Stimulated activated CD8-positive, alpha-beta memory T cell treated with anti-CD3 and anti-CD28 coated beads, Interleukin-4, amount 100 ng/mL, for 4 hours (primary cell): ENCODE results near the gene TLX2.
"Not testable (repeated sequence)": the region's sequence is repeated elsewhere in the genome, so short reads cannot be mapped to it uniquely, and the experiment has no call there.

Experiments
- DNase-seq, 2 donors: peaks; one replicate each; pipeline ENCODE4 v3.0.0-alpha.2; 2020; ENCODE audit warnings: low read depth in 2 of 2, low spot score in 1 of 2

Gene TLX2

DNA sequence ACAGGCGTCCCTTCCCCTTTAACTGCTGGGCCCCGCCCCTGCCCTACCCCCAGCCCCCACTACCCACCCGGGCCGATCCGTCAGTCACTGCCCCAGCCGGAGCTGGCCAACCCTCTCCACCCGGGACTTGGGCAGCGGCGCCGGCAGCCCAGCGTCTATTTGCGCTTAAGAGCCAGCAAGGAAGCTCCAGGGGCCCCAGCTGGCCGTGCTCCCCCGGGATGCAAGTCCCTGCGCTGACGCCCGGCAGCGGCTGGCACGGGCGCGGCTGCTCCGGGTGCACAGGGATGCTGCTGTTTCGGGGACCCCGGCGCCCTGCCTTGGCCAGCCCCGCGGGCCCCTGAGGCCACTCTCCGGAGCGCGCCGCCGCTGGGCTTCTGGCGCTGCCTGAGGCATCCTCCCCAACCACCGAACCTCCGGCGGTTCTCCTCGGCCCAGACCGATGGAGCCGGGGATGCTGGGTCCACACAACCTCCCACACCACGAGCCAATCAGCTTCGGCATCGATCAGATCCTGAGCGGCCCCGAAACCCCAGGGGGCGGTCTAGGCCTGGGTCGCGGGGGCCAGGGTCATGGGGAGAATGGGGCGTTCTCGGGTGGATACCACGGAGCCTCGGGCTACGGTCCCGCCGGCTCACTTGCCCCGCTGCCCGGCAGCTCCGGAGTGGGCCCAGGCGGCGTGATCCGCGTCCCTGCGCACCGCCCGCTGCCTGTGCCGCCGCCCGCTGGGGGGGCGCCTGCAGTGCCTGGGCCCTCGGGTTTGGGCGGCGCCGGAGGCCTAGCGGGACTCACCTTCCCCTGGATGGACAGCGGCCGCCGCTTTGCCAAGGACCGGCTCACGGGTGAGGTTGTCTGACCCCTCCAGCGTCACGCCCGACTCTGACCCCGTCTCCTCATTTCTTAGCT is at the start of gene TLX2:
TLX2 (plus strand) TSS at position 83 of the 903 bp plus-strand sequence; CDS start at position 440, 357 bp downstream.
- DNase-seq: no peak

DNA sequence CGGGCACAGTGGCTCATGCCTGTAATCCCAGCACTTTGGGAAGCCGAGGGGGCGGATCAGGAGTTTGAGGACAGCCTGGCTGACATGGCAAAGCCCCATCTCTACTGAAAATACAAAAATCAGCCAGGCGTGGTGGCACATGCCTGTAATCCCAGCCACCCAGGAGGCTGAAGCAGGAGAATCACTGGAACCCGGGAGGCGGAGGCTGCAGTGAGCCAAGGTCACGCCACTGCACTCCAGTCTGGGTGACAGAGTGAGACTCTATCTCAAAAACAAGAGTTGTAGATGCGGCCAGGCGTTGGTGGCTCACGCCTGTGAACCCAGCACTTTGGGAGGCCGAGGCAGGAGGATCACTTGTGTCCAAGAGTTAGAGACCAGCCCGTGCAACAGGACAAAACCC is 43.5 kb upstream of the TLX2 start:
- DNase-seq: not testable (repeated sequence)

DNA sequence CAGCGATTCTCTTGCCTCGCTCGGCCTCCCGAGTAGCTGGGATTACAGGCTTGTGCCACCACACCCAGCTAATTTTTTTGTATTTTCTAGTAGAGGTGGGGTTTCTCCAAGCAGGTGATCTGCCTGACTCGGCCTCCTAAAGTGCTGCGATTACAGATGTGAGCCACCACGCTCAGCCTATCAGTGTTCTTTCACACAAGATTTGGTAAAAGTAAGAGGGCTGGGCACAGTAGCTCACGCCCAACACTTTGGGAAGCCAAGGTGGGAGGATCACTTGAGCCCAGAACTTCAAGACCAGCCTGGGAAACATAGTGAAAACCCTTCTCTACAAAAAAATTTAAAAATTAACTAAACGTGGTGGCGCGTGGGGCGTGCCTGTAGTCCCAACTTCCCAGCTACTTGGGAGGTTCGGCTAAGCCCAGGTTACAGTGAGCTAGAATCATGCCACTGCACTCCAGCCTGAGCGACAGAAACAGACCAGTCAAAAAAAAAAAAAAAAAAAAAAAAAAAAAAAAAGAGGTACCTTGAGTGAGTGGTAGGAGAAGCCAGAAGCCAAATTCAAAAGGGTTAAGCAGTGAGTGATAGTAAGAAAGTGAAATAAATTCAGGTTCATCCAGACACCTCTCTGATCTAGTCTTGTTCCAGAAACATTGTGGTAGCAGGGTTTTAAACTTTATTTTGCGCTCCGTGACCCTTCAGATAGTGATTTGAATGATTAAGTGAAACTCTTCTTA is 42.8 kb upstream of the TLX2 start:
- no peak for DNase-seq

DNA sequence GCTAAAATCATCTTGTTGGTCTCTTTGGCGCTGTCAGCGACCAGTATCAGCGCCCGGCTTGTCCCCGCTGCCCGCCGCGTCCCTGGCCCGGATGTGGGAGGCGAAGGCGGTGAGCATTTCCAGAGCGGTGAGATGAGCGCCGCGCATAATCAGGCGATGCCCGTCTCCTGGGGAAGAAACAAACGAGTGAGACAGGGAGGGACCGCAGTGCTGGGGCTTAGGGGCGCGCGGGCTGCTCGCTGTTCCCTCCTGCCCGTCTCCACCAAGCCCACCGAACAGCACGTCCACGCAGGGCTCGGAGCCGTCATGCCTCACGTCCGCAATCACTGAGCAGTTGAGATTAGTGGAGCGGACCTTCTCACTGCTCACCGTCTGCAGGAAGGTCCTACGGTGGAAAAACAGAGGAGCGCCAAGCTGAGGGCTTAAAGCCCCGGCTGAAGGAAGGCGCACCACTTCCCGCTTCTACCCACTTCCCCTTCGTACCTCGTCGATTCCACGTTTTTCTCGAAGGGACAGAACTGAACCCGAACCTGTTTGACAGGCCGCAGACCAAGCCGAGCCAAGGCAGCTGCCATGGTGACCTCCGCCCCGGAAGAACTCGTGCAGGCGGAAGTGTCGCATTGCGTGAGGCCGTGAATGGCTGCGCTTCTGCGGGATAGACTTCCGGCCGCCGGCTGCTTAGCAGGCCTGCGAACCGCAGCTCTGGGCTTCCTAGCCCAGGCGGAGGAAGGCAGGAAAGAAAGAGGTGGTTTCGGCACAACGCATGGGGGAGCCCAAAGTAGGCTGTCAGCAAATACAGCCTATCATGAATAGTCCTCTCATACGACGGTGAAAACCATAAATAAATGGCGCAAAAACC is 41.9 kb upstream of the TLX2 start, which contains the start of gene MRPL53:
MRPL53 (minus strand) TSS at position 595 of the 859 bp plus-strand sequence; CDS start at position 575, 20 bp downstream.
- DNase-seq: peak; percentile 87 to 94

DNA sequence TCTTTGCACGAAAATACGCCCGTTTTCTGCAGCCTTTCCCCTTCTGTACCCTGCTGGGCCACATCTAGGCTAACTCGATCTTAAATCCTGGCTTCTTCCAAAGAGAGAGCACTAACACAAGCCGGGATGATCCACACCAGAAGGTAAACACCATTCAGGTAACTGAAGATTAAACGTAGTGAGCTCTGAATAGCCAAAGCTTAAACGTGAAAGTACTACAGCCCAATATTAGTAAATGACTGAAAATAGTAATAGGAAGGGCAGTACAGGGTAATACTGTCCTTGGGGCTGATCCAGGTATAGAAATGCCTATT is 41.3 kb upstream of the TLX2 start:
- DNase-seq: no peak

DNA sequence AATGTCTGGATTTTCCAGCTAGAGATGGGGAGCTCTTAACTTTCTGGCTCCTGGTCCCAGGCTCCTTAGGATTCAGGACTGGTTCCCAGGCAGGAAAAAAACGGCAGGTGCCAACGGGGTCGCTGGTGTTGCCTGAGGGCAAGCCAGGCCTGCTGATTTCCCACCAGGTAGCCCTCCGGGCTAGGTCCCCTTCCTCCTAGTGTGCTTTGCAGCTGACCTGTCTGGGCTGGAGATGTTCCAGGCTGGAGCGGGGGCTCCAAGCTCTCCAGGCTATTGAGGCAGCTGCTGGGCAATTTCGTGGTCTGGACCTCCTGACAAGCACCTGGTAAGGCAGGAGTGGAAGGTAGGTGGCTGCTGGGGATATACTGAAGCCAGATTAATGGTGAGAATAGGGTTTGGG is 39.8 kb upstream of the TLX2 start:
- no peak for DNase-seq

DNA sequence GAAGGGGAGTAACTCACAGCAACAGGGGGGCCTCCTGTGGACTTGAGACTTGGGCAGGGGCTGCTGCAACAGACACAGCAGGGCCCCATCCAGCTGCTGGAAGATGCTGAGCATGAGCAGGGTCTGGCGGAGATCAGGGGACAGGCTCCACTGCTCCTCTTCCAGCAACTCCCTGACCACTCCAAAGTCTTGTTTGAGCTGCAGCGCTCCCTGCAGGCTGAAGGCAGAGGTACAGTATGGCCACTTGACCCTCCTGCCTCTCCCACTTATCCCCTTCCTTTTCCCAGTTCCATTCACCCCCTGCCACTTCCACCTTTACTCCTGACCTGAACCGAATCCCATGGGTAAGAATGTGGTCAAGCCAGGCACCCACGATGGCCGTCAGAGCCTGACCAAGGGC is 39.4 kb upstream of the TLX2 start:
- DNase-seq: no peak

DNA sequence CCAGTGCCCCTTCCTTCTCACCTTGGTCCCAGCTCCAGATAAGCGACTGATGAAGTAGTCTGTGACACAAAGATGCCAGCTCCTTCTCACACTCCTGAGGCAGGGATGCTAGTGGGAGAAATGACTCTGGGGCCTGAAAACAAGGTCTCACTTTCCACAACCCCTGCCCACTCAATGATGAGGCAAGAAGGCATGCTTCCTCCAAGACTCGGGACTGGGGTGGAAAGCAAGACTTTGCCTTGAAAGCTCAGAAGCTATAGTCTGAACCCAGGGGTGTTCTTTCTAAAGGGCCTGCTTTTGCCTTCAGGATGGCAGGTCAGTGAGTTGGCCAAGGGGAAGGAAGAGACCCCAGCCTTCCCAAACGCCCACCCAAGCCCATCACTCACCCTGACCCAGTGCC is 32.8 kb upstream of the TLX2 start:
- no peak for DNase-seq

DNA sequence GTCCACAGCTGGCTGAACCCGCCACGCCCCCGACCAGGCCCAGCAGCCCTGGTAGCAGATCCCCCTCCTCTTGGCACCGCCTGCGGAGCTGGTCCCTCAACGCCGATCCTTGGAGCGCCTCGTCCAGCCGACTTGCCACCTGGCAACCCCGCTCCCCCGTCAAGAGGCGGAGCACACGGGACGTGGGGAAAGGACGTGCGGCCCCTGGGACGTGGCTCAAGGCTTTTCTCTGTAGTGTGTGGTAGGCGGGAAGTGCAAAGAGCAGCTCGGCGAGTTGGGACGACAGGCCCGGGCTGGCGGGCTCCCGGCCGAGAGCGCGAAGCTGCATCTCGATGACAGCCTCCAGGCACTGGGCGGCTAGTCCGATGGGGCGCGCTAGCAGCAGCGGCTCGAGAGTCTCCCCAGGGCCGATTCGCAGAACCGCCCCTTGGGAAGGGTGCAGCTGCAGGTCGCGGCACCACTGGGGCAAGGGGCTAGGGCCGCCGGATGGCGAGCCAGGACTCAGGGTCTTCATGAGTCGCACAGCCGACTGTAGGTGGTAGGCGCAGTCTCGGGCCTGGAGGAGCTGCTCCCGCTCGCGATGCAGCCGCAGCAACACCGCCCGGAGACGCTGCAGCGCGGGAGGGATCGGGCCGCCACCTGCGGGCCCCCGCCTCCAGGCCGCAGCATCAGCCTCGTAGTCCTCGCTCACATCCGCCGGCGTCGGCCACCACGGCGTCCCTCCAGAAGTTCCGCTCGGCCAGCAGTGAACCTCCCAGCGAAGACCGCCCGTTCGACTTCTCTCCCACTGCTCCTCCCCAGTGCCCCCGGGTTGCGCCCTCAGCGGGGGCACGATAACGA is 32.1 kb upstream of the TLX2 start:
- DNase-seq: no peak

DNA sequence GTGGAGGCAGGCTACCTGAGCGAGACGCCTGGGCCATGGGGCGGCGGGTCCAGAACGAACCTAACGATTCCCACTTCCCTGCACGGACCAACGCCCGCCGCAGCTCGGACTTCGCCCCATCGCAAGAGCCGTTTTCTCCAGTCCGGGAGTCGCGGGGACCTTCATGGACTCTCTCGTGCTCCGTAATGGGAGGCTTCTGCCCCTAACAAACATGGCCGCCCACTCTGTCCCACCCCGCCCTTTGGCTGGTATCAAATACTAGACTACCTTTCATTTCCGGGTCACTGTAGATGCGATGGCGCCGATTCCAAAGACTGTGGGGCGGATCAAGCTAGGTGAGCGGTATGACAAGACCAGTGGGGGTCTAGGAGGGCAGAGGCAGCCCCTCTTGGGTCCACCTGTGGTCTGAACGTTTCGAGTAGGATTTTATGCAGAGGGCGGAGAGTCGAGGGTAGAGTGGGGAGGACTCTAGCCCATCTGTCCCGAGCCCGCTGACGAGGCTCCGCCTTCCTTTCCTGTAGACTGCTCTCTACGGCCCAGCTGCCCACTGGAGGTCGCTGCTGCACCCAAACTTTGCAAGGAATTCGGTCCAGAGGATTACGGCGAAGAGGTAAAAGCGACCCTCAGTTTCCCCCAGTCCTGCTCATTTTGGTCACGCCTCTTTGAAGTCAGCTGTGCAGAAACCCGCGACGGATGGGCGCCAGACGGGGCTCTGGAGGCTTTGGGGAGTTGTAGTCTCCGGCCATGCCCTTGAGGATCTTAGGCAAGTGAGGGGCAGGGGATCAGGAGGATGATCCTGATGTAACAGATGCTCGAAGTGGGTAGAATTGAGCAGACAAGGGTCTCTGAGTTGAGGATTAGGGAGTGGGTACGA is 31.2 kb upstream of the TLX2 start, which contains the start of the genes CCDC142 and TTC31:
CCDC142 (minus strand) TSS at position 198 of the 874 bp plus-strand sequence; CDS start at position 37, 161 bp downstream.
TTC31 (plus strand) TSS at position 281 of the 874 bp plus-strand sequence; CDS start at position 296, 15 bp downstream.
- DNase-seq: peak; percentile 85 to 89

DNA sequence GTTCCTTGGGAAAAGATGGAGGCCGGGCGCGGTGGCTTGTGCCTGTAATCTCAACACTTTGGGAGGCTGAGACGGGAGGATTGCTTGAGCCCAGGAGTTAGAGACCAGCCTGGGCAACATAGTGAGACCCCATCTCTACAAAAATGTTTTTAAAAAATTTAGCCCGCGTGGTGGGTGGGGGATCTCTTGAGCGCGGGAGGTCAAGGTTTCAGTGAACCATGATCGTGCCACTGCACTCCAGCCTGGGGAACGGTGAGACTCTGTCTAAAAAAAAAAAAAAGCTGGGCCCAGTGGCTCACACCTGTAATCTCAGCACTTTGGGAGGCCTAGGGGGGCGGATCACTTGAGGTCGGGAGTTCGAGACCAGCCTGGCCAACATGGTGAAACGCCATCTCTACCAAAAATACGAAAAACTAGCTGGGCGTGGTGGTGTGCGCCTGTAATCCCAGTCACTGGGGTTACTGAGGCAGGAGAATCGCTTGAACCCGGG is 30.5 kb upstream of the TLX2 start:
- DNase-seq: not testable (repeated sequence)

DNA sequence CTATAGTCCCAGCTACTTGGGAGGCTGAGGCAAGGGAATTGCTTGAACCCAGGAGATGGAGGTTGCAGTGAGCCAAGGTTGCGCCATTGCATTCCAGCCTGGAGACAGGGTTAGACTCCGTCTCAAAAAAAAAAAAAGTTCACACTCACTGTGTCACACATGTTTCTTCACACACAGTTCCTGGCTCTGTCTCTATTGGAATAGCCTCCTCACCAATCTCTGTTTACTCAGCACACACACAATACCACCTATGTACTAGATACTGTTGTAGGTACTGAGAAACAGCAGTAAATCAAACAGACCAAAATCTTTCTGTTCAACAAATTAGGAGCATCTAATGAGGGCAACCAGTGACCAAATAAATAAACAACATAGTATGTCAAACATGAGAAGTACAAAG is 28.1 kb upstream of the TLX2 start:
- no peak for DNase-seq

DNA sequence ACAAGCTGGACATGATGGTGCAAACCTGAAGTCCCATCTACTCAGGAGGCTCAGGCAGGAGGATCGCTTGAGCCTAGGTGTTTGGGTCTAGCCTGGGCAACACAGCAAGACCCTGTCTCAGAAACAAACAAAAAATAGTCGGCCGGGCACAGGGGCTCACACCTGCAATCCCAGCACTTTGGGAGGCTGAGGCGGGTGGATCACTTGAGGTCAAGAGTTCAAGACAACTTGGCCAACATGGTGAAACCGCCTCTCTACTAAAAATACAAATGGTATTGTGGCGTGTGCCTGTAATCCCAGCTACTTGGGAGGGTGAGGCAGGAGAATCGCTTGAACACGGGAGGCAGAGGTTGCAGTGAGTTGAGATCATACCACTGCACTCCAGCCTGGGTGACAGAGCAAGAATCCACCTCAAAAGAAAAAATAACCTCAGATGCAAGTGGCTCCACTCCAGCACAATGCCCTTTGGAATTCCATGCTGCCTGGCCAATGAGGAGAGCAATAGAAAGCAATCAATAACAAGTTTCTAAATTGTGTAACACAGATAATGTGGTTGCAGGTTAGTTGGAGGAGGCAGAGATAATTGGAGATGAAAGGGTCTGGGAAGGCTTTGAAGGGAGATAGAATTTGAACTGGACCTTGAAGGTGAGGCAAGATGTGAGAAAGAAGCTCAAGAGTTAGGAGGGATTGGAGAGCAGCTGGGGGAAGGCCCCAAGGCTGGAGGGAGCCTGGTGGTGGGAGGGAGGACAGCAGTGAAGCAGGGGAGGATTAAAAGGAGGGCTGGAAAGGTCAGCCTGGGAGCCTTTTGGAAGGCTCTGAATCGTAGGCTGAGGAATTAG is 25.4 kb upstream of the TLX2 start:
- DNase-seq: no peak

DNA sequence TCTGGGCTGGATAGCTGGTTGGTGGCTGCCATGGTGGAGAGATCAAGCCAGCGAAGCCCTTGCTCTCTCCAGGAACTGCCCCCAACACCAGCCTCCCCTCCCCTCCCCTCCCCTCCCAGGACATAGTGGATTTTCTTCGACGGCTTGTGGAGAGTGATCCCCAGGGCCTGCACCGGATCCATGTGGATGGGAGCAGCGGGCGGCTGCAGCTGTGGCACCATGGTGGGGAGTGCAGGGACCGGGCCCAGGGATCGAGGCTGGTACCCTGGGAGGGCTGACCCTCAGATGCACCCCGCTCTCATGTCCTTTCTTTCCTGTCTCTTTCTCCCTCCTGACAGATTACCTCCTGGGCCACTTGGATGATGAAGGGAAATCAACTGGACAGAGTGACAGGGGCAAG is 24.3 kb upstream of the TLX2 start:
- no peak for DNase-seq

DNA sequence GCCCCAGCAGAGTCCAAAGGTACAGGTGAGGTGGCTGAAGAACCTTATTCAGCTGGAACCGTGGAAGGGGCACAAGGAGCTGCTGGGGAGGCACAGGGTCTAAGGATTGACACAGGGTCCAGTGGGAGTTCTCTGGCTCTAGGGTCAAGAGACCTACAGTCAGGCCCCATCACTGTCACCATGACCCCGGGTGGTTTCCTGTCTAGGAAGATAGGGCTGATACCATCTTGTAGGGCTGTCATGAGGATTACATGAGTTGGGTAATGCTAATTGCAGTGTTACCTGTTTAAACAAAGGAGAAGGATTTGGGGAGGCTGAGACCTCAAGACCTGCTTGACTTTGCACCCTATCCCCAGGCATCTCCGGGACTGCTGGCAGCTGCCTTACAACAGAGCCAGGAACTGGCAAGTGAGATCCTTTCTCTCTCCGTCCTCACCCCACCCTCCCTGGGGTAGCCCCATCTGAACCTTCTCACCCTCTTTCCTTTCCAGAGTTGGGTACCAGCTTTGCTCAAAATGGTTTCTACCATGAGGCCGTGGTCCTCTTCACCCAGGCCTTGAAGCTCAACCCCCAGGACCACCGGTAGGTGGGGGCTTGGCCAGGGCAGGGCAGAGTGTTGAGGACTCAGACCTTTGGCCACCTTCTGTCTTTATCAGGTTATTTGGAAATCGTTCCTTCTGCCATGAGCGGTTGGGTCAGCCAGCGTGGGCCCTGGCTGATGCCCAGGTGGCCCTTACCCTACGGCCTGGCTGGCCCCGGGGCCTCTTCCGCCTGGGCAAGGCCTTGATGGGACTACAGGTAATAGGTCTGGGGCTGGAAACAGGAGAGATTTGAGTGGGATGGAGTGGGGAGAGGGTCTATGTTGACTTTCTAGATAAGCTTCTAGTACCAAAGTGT is 22.4 kb upstream of the TLX2 start:
- no peak for DNase-seq

DNA sequence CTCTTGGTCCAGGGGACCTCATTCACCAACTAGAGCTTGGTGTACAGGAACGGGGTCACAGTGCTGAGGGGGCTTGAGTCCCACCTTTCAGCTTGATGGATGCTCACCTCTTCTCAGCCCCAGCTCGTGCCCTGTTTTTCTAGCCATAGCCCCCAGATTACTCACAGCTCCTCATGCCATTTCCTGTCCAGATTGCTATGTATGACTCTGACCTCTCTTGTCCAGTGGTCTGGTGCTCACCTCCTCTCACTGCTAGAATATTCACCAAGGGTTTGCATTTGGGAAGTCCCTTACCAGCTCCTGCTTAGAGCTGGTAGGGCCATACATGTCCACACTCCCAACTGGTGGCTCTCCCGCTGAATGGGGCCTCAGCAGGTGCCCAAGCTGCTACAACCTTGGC is 20.7 kb upstream of the TLX2 start:
- DNase-seq: no peak

DNA sequence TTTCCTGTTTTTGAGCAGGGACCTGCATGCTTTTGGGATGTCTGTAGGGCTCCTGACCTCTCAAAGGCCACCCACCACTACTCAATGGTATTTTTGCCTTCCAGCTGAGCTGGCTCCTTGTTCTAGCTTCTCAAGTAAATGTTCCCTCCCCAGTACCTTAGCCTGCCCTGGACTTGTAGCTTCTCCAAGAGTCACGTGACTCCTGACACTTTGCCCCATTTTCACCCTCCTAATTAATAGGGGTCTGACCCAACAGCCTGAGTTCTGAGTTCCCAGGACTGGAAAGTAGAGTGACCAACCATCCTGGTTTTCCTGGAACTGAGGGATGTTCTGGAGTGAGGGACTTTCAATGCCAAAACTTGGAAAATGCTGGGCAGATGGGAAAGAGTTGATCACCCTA is 18.8 kb upstream of the TLX2 start:
- DNase-seq: no peak
